CD8-positive, alpha-beta memory T cell (primary cell): ENCODE results near the gene NUP98. TPM values are rescaled to one million over a fixed set of nuclear protein-coding genes. Genes with fewer than 3 reads are reported as not detected.

Experiments
- CTCF ChIA-PET: fragments of 350-600 bp; sonication (Branson Sonifier 250); formaldehyde crosslinking; loops from one replicate; lab custom pipeline; 2021; ENCODE audit warnings: antibody characterized with exemption; lab: Charles Lee
- POLR2A ChIA-PET: fragments of 350-600 bp; sonication (Branson Sonifier 250); formaldehyde crosslinking; loops from one replicate; lab custom pipeline; 2021; ENCODE audit warnings: antibody characterized with exemption; lab: Charles Lee
- DNase-seq, 5 donors: peaks; one replicate each; pipeline versions ENCODE4 v3.0.0 to v3.0.0-alpha.2; 2020 to 2022; ENCODE audit warnings: mixed read lengths in 1 of 5
- H3K27ac ChIP-seq: one replicate; pipeline ENCODE4 v1.7.0; 2013; ENCODE audit warnings: low read depth, mild to moderate bottlenecking, low read length, moderate library complexity
- H3K27me3 ChIP-seq: 2 replicates; pipeline ENCODE4 v1.7.0; 2013; ENCODE audit warnings: low read length, mild to moderate bottlenecking; ENCODE audit not compliant: insufficient read depth, poor library complexity, severe bottlenecking
- H3K36me3 ChIP-seq: 2 replicates; pipeline ENCODE4 v1.7.0; 2013; ENCODE audit warnings: mild to moderate bottlenecking, low read length, moderate library complexity; ENCODE audit not compliant: insufficient read depth
- H3K4me1 ChIP-seq: 2 replicates; pipeline ENCODE4 v1.7.0; 2013; ENCODE audit warnings: mild to moderate bottlenecking, low read length, moderate library complexity; ENCODE audit not compliant: insufficient read depth
- H3K4me3 ChIP-seq: 2 replicates; pipeline ENCODE4 v1.7.0; 2013; ENCODE audit warnings: mild to moderate bottlenecking, low read length
- H3K9me3 ChIP-seq: 2 replicates; pipeline ENCODE4 v1.7.0; 2013; ENCODE audit warnings: mild to moderate bottlenecking, low read length
- H3K27ac Mint-ChIP-seq, 8 donors: one replicate each; pipeline ENCODE4 v1.8.0; 2020 to 2021; ENCODE audit warnings: mixed read lengths in 8 of 8, mild to moderate bottlenecking in 6 of 8, inconsistent platforms in 3 of 8, moderate library complexity in 3 of 8
- H3K27me3 Mint-ChIP-seq, 2 donors: one replicate each; pipeline ENCODE4 v1.8.0; 2020 to 2021; ENCODE audit warnings: mixed read lengths in 2 of 2, mild to moderate bottlenecking in 1 of 2, moderate library complexity in 1 of 2
- H3K36me3 Mint-ChIP-seq, 3 donors: one replicate each; pipeline ENCODE4 v1.8.0; 2020 to 2021; ENCODE audit warnings: mixed read lengths in 3 of 3, inconsistent platforms in 1 of 3, mild to moderate bottlenecking in 1 of 3
- H3K4me1 Mint-ChIP-seq, 3 donors: one replicate each; pipeline ENCODE4 v1.8.0; 2020 to 2021; ENCODE audit warnings: mixed read lengths in 3 of 3, inconsistent platforms in 1 of 3, mild to moderate bottlenecking in 1 of 3
- H3K4me3 Mint-ChIP-seq, 7 donors: one replicate each; pipeline ENCODE4 v1.8.0; 2020 to 2021; ENCODE audit warnings: mixed read lengths in 7 of 7, mild to moderate bottlenecking in 6 of 7, moderate library complexity in 4 of 7, inconsistent platforms in 2 of 7
- H3K9me3 Mint-ChIP-seq, 5 donors: one replicate each; pipeline ENCODE4 v1.8.0; 2020 to 2022; ENCODE audit warnings: mixed read lengths in 5 of 5, mild to moderate bottlenecking in 3 of 5, moderate library complexity in 2 of 5, inconsistent platforms in 1 of 5
- polyA plus RNA-seq: library from polyadenylated mRNA; unstranded; fragments of 300-500 nt; fragmentation: Illumina TruSeq; gene quantifications from one replicate; pipeline ENCODE4 v1.2.3, GENCODE V29; 2021
- total RNA-seq, 2 experiments: library from RNA; stranded (reverse); gene quantifications; one replicate each; pipeline ENCODE4 v1.2.3, GENCODE V29; 2021

Gene NUP98
- total and polyA plus RNA-seq, 3 experiments from 2014 or later, result 49.0 to 105 (median 101) TPM

- peaks cover 8 to 31% of the 10 kb centered on the region in 2 donors for H3K27me3 Mint-ChIP-seq
- H3K4me1 ChIP-seq, result no peaks in the 10 kb centered on the region
- H3K4me3 ChIP-seq, result no peak overlapping the region
- H3K36me3 ChIP-seq, result no peaks in the 10 kb centered on the region
- no peak for DNase-seq
- no peaks in the 10 kb centered on the region for H3K9me3 Mint-ChIP-seq
- H3K4me3 Mint-ChIP-seq, result no peak overlapping the region
- no peak overlapping the region for H3K27ac Mint-ChIP-seq
- H3K27ac ChIP-seq, result no peak overlapping the region
- no peaks in the 10 kb centered on the region for H3K4me1 Mint-ChIP-seq
- no peaks in the 10 kb centered on the region for H3K9me3 ChIP-seq
- H3K36me3 Mint-ChIP-seq, result no peaks in the 10 kb centered on the region
- POLR2A ChIA-PET, result no interaction called here
- H3K27me3 ChIP-seq, result no peaks in the 10 kb centered on the region
- CTCF ChIA-PET, result no interaction called here
Observed at GRCh38 chr11:3635641-3636375, 161.5 kb downstream of the NUP98 start.

DNA sequence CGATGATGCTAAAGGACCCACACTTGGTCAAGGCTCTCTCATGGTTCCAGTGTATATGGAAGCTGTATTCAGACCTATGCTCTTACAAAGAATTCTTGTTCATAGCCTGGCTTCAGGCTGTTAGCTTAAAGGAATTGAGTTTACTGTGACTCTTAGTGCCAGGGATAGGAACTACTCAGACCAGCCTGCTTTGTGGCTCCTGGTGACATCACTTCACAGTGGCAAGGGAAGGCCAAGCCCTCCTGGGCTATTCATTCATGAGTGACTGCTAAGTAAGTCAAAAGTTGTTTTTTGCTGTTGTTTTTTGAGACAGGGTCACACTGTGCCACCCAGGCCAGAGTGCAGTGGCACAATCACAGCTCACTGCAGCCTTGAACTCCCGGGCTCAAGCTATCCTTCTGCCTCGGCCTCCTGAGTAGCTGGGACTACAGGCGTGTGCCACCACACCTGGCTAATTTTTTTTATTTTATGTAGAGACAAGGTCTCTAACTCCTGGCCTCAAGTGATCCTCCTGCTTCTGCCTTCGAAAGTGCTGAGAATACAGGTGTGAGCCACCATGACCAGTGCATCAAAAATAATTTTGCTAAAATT is 165.2 kb downstream of the NUP98 start:
- no peaks in the 10 kb centered on the region for H3K27me3 ChIP-seq
- Mint-ChIP-seq H3K36me3 (no peaks in the 10 kb centered on the region), H3K27me3 (peaks cover 2 to 14% of the 10 kb centered on the region in 2 donors), H3K9me3 (no peaks in the 10 kb centered on the region), H3K4me1 (no peaks in the 10 kb centered on the region), H3K4me3 (no peak overlapping the region), H3K27ac (no peak overlapping the region)
- DNase-seq, result no peak
- no peak overlapping the region for H3K4me3 ChIP-seq
- H3K36me3 ChIP-seq, result no peaks in the 10 kb centered on the region
- H3K4me1 ChIP-seq, result no peaks in the 10 kb centered on the region
- H3K9me3 ChIP-seq, result no peaks in the 10 kb centered on the region
- CTCF ChIA-PET, result no interaction called here
- POLR2A ChIA-PET, result no interaction called here
- H3K27ac ChIP-seq, result no peak overlapping the region

GRCh38 chr11:3631331-3631730 is 166.0 kb downstream of the NUP98 start:
- DNase-seq, result no peak
- no peaks in the 10 kb centered on the region for H3K9me3 ChIP-seq
- H3K27me3 ChIP-seq, result no peaks in the 10 kb centered on the region
- ChIA-PET POLR2A (no interaction called here), CTCF (no interaction called here)
- no peaks in the 10 kb centered on the region for H3K4me1 ChIP-seq
- Mint-ChIP-seq H3K4me1 (no peaks in the 10 kb centered on the region), H3K36me3 (no peaks in the 10 kb centered on the region), H3K4me3 (no peak overlapping the region), H3K27me3 (peaks cover 2 to 10% of the 10 kb centered on the region in 2 donors), H3K27ac (no peak overlapping the region), H3K9me3 (no peaks in the 10 kb centered on the region)
- H3K4me3 ChIP-seq, result no peak overlapping the region
- no peaks in the 10 kb centered on the region for H3K36me3 ChIP-seq
- H3K27ac ChIP-seq, result no peak overlapping the region

DNA sequence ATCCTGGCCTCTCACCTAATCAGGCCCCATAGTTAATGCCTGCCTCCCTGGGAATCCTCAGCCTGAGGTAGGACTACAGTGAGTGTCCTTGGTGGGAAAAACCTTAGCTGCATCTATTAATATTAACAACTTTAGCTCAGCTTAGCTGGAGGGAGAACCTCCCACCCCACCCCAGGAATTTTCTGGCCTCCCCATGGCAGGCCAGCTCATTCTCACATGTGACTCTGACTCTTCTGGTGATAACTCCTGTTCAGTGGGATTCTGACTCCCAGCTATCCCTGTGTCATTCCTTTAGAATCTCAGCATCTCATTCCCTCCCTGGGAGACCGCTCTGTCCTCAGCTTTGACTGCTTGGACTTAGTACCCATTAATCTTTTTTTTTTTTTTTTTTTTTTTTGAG is 170.1 kb downstream of the NUP98 start:
- DNase-seq, result no peak
- Histone ChIP-seq H3K9me3 (no peaks in the 10 kb centered on the region), H3K36me3 (no peaks in the 10 kb centered on the region), H3K27ac (no peak overlapping the region), H3K27me3 (no peaks in the 10 kb centered on the region), H3K4me3 (no peak overlapping the region), H3K4me1 (no peaks in the 10 kb centered on the region)
- CTCF ChIA-PET, result no interaction called here
- POLR2A ChIA-PET, result no interaction called here
- H3K27me3 Mint-ChIP-seq, result peaks cover 2% of the 10 kb centered on the region in 2 donors
- no peak overlapping the region for H3K4me3 Mint-ChIP-seq
- H3K9me3 Mint-ChIP-seq, result no peaks in the 10 kb centered on the region
- no peaks in the 10 kb centered on the region for H3K36me3 Mint-ChIP-seq
- H3K4me1 Mint-ChIP-seq, result no peaks in the 10 kb centered on the region
- H3K27ac Mint-ChIP-seq, result no peak overlapping the region

DNA sequence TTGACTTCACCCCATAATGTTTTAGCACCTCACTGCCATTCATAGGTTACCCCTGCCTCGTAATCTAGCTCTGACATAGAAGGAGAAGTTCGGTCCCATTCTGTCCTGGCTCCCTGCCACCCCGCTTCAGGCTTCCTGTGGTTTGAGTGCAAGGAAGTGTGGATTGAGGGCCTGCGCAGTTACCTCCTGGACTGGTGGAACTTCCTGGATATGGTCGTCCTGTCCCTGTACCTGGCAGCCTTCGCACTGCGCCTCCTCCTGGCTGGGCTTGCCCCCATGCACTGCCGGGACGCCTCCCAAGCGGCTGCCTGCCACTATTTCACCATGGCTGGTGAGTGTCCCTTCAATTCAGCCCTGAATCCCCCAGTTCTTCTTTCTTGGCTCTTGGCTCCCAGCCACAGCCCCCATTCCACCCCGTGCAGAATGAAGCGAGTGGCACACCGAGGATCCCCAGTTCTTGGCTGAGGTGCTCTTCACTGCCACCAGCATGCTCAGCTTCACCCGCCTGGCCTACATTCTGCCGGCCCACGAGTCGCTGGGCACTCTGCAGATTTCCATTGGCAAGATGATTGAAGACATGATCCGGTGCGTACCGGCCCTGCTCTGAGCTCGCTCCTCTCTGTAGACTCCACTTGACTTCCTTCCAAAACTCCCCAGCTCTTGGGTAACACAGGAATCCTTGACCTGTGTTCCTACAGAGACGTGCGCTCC is 170.9 kb downstream of the NUP98 start:
- Histone ChIP-seq H3K27me3 (no peaks in the 10 kb centered on the region), H3K4me3 (no peak overlapping the region), H3K4me1 (no peaks in the 10 kb centered on the region), H3K27ac (no peak overlapping the region), H3K36me3 (no peaks in the 10 kb centered on the region), H3K9me3 (no peaks in the 10 kb centered on the region)
- no peak overlapping the region for H3K27ac Mint-ChIP-seq
- H3K27me3 Mint-ChIP-seq, result peaks cover 0 to 1% of the 10 kb centered on the region in 2 donors
- H3K4me1 Mint-ChIP-seq, result no peaks in the 10 kb centered on the region
- H3K36me3 Mint-ChIP-seq, result no peaks in the 10 kb centered on the region
- no peak overlapping the region for H3K4me3 Mint-ChIP-seq
- ChIA-PET CTCF (no interaction called here), POLR2A (no interaction called here)
- DNase-seq, result no peak
- H3K9me3 Mint-ChIP-seq, result no peaks in the 10 kb centered on the region

Other genes with a start within 250 kb of the NUP98 start
- gene ART5, start 155.6 kb downstream of the NUP98 start, total RNA-seq, result not detected
- gene ART5, start 155.6 kb downstream of the NUP98 start, polyA plus RNA-seq, result not detected
- not detected for gene ART1, start 152.4 kb downstream of the NUP98 start, total RNA-seq
- gene ART1, start 152.4 kb downstream of the NUP98 start, polyA plus RNA-seq, result not detected
- gene CHRNA10, start 126.2 kb downstream of the NUP98 start, total RNA-seq, result 1 to 10 TPM; 1.1 to 1.6 TPM
- gene CHRNA10, start 126.2 kb downstream of the NUP98 start, polyA plus RNA-seq, result 0.10 TPM
- gene PGAP2, start 11.0 kb upstream of the NUP98 start, total RNA-seq, result 10 to 100 TPM; 38.9 to 40.2 TPM
- gene PGAP2, start 11.0 kb upstream of the NUP98 start, polyA plus RNA-seq, result 16.1 TPM
- 100 to 1,000 TPM; 170 to 175 TPM for gene RHOG, start 43.4 kb upstream of the NUP98 start, total RNA-seq
- gene RHOG, start 43.4 kb upstream of the NUP98 start, polyA plus RNA-seq, result 229 TPM
- gene STIM1, start 58.1 kb upstream of the NUP98 start, total RNA-seq, result 10 to 100 TPM; 45.6 to 46.0 TPM
- gene STIM1, start 58.1 kb upstream of the NUP98 start, polyA plus RNA-seq, result 43.8 TPM